SK-N-SH treated with all-trans-retinoic acid at 6 μM for 48 hours (cell line): ENCODE results near the gene CHST7.

Experiments used
- ATAC-seq: fragments of 200-7000 bp; cut with Tn5 transposase; 3 replicates; pipeline ENCODE4 v1.9.1; 2020; ENCODE audit warnings: mild to moderate bottlenecking, moderate library complexity
- CREB5 ChIP-seq: fragments of 250-450 bp; sonication (Bioruptor Pico); IDR thresholded peaks from 2 replicates; pipeline ENCODE4 v1.5.1; 2020; ENCODE audit warnings: low read depth, mild to moderate bottlenecking, moderate library complexity
- CSDC2 ChIP-seq: fragments of 250-450 bp; sonication (Bioruptor Pico); IDR thresholded peaks from 2 replicates; pipeline ENCODE4 v1.5.0; 2020; ENCODE audit warnings: mild to moderate bottlenecking, moderate library complexity
- ESRRG ChIP-seq: fragments of 250-450 bp; sonication (Bioruptor Pico); IDR thresholded peaks from 2 replicates; pipeline ENCODE4 v1.6.1; 2021; ENCODE audit warnings: mild to moderate bottlenecking
- ISL1 ChIP-seq: fragments of 250-450 bp; sonication (Bioruptor Pico); IDR thresholded peaks from 2 replicates; pipeline ENCODE4 v2.1.2; 2022; ENCODE audit warnings: mild to moderate bottlenecking, moderate library complexity
- RARB ChIP-seq: fragments of 250-450 bp; sonication (Bioruptor Pico); IDR thresholded peaks from 2 replicates; pipeline ENCODE4 v1.8.0; 2021; ENCODE audit warnings: mild to moderate bottlenecking, moderate library complexity
- SNAI2 ChIP-seq: fragments of 250-450 bp; sonication (Bioruptor Pico); IDR thresholded peaks from 2 replicates; pipeline ENCODE4 v1.5.0; 2020; ENCODE audit warnings: mild to moderate bottlenecking, moderate library complexity
- TCF4 ChIP-seq: fragments of 250-450 bp; sonication (Bioruptor Pico); IDR thresholded peaks from 2 replicates; pipeline ENCODE4 v1.8.0; 2021; ENCODE audit warnings: mild to moderate bottlenecking, moderate library complexity, borderline replicate concordance
- TOX ChIP-seq: fragments of 250-450 bp; sonication (Bioruptor Pico); IDR thresholded peaks from 2 replicates; pipeline ENCODE4 v1.8.0; 2021; ENCODE audit warnings: mild to moderate bottlenecking, moderate library complexity, borderline replicate concordance
- TSHZ2 ChIP-seq: fragments of 250-450 bp; sonication (Bioruptor Pico); IDR thresholded peaks from 2 replicates; pipeline ENCODE4 v1.5.0; 2020; ENCODE audit warnings: mild to moderate bottlenecking, moderate library complexity
- ZC3H10 ChIP-seq: fragments of 250-450 bp; sonication (Bioruptor Pico); IDR thresholded peaks from 2 replicates; pipeline ENCODE4 v1.5.1; 2021; ENCODE audit warnings: mild to moderate bottlenecking, moderate library complexity
- ZFP3 ChIP-seq: fragments of 250-450 bp; sonication (Bioruptor Pico); IDR thresholded peaks from 2 replicates; pipeline ENCODE4 v1.5.0; 2020; ENCODE audit warnings: mild to moderate bottlenecking, moderate library complexity
- ZFP30 ChIP-seq: fragments of 450-650 bp; formaldehyde crosslinking; IDR thresholded peaks from 2 replicates; pipeline ENCODE4 v1.5.0; 2022; ENCODE audit warnings: mild to moderate bottlenecking, moderate library complexity
- ZNF70 ChIP-seq: fragments of 450-650 bp; formaldehyde crosslinking; IDR thresholded peaks from 2 replicates; pipeline ENCODE4 v1.5.0; 2020; ENCODE audit warnings: mild to moderate bottlenecking, moderate library complexity
- ZNF8 ChIP-seq: fragments of 450-650 bp; formaldehyde crosslinking; IDR thresholded peaks from 2 replicates; pipeline ENCODE4 v1.5.0; 2020; ENCODE audit warnings: mild to moderate bottlenecking, moderate library complexity
- TF ChIP-seq, protein P1 (sequence below): fragments of 250-450 bp; sonication (Bioruptor Pico); IDR thresholded peaks from 2 replicates; pipeline ENCODE4 v1.8.0; 2020; ENCODE audit warnings: mild to moderate bottlenecking, moderate library complexity, borderline replicate concordance
- TF ChIP-seq, protein P2 (sequence below): fragments of 250-450 bp; sonication (Bioruptor Pico); IDR thresholded peaks from 2 replicates; pipeline ENCODE4 v1.5.1; 2021; ENCODE audit warnings: mild to moderate bottlenecking, moderate library complexity
- TF ChIP-seq, protein P3 (sequence below): fragments of 250-450 bp; sonication (Bioruptor Pico); IDR thresholded peaks from 2 replicates; pipeline ENCODE4 v1.8.0; 2021; ENCODE audit warnings: low read depth, mild to moderate bottlenecking, moderate library complexity, borderline replicate concordance

Gene CHST7

DNA sequence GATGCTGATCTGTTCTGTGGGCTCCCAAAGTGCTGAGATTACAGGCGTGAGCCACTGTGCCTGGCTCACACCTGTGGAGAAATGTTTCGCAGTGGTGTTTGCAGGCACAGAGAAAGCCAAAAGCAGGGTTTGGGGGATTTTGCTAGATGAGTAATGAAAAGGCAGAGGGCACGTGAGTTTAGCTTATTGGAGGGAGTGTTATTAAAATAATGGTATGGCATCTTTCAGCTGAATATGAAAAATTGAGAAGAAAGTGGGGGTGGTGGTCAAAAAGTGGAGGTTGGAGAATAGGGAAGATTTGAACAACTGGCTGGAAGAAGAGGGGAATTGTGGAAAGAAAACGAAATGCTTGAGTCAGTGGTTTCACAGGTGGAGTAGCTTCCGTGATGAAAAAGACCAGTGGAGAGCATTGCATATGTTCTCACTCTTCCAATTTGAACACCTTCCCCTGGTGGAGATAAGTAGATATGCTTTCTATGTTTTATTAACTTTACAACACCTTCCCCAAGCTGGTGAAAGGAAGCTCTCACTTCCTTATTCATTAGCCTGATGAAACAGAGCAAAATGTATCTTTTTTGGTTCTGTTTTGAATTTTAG lies 1.1 kb upstream of the CHST7 start:
- ATAC-seq, result no peak
- TF ChIP-seq ZFP30, result no peak

DNA sequence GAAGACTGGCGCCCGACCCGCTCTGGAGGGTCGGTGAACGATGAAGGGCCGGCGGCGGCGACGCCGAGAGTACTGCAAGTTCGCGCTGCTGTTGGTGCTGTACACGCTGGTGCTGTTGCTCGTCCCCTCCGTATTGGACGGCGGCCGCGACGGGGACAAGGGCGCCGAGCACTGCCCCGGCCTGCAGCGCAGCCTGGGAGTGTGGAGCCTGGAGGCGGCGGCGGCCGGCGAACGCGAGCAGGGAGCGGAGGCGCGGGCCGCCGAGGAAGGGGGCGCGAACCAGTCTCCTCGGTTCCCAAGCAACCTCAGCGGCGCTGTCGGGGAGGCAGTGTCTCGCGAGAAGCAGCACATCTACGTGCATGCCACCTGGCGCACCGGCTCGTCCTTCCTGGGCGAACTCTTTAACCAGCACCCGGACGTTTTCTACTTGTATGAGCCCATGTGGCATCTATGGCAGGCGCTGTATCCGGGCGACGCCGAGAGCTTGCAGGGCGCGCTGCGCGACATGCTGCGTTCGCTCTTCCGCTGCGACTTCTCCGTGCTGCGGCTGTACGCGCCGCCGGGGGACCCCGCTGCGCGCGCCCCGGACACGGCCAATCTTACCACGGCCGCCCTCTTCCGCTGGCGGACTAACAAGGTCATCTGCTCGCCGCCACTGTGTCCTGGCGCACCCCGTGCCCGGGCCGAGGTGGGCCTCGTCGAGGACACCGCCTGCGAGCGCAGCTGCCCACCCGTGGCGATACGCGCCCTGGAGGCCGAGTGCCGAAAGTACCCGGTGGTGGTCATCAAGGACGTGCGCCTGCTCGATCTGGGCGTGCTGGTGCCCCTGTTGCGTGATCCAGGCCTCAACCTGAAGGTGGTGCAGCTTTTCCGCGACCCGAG lies 568 bp downstream of the CHST7 start:
- TF ChIP-seq, protein P1, sequence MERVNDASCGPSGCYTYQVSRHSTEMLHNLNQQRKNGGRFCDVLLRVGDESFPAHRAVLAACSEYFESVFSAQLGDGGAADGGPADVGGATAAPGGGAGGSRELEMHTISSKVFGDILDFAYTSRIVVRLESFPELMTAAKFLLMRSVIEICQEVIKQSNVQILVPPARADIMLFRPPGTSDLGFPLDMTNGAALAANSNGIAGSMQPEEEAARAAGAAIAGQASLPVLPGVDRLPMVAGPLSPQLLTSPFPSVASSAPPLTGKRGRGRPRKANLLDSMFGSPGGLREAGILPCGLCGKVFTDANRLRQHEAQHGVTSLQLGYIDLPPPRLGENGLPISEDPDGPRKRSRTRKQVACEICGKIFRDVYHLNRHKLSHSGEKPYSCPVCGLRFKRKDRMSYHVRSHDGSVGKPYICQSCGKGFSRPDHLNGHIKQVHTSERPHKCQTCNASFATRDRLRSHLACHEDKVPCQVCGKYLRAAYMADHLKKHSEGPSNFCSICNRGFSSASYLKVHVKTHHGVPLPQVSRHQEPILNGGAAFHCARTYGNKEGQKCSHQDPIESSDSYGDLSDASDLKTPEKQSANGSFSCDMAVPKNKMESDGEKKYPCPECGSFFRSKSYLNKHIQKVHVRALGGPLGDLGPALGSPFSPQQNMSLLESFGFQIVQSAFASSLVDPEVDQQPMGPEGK (CRISPR knock-in tag), result no peak
- TF ChIP-seq TSHZ2 (CRISPR knock-in tag), result no peak
- TF ChIP-seq, protein P2, sequence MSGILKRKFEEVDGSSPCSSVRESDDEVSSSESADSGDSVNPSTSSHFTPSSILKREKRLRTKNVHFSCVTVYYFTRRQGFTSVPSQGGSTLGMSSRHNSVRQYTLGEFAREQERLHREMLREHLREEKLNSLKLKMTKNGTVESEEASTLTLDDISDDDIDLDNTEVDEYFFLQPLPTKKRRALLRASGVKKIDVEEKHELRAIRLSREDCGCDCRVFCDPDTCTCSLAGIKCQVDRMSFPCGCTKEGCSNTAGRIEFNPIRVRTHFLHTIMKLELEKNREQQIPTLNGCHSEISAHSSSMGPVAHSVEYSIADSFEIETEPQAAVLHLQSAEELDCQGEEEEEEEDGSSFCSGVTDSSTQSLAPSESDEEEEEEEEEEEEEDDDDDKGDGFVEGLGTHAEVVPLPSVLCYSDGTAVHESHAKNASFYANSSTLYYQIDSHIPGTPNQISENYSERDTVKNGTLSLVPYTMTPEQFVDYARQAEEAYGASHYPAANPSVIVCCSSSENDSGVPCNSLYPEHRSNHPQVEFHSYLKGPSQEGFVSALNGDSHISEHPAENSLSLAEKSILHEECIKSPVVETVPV, result no peak
- ATAC-seq, result peak; percentile 59

GRCh38 chrX:46574774-46575381 lies 1.3 kb downstream of the CHST7 start:
- TF ChIP-seq ZNF8, result no peak
- no peak for TF ChIP-seq TSHZ2 (CRISPR knock-in tag)
- no peak for TF ChIP-seq ZNF70 (CRISPR knock-in tag)
- ATAC-seq, result peak; percentile 4; the same call in 1 of the 3 replicates

DNA sequence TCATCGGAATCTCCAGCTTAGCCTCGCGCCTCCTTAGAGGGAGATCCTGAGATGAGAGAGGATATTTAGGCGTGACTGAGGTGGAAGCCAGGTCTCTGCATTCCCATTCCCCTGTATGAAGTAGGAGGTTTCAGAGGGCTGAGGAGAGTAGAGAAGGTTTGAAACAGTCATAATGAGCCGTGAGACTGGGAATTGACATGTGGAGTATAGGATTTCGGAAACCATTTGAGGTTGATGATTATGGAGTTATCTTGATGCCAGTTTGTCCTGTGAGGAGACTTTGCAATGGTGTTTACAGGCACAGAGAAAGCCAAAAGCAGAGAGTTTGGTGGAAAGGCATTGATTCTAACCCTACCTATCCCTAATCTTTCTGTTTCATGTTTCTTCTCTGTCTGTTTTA lies 2.0 kb downstream of the CHST7 start:
- TF ChIP-seq SNAI2 (CRISPR knock-in tag), result no peak
- TF ChIP-seq, protein P1 (CRISPR knock-in tag), result no peak
- TF ChIP-seq ZFP3 (CRISPR knock-in tag), result no peak
- TF ChIP-seq CREB5 (CRISPR knock-in tag), result no peak
- no peak for TF ChIP-seq TOX
- no peak for TF ChIP-seq CSDC2 (CRISPR knock-in tag)
- TF ChIP-seq TCF4 (CRISPR knock-in tag), result no peak
- no peak for TF ChIP-seq RARB (CRISPR knock-in tag)
- TF ChIP-seq, protein P2, result no peak
- TF ChIP-seq, protein P3, sequence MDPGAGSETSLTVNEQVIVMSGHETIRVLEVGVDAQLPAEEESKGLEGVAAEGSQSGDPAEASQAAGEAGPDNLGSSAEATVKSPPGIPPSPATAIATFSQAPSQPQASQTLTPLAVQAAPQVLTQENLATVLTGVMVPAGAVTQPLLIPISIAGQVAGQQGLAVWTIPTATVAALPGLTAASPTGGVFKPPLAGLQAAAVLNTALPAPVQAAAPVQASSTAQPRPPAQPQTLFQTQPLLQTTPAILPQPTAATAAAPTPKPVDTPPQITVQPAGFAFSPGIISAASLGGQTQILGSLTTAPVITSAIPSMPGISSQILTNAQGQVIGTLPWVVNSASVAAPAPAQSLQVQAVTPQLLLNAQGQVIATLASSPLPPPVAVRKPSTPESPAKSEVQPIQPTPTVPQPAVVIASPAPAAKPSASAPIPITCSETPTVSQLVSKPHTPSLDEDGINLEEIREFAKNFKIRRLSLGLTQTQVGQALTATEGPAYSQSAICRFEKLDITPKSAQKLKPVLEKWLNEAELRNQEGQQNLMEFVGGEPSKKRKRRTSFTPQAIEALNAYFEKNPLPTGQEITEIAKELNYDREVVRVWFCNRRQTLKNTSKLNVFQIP (CRISPR knock-in tag), result no peak
- no peak for TF ChIP-seq ESRRG (CRISPR knock-in tag)
- TF ChIP-seq ZNF8, result no peak
- TF ChIP-seq ZC3H10 (CRISPR knock-in tag), result no peak
- TF ChIP-seq ISL1 (CRISPR knock-in tag), result no peak
- no peak for ATAC-seq
